Forelimb muscle (tissue), 1 donor: ENCODE measurements around the gene SERGEF. TPM values are rescaled to one million over a fixed set of nuclear protein-coding genes. Genes with fewer than 3 reads are reported as not detected.
A peak's percentile ranks its signal among the peaks of the same experiment; 100 is the strongest.

Experiments used
- DNase-seq: peaks from one replicate; pipeline ENCODE4 v3.0.0-alpha.2; 2013; ENCODE audit warnings: low read depth
- polyA plus RNA-seq: library from polyadenylated mRNA; unstranded; fragments of 120-200 nt; gene quantifications from one replicate; pipeline ENCODE4 v1.2.1, GENCODE V29; 2013; ENCODE audit not compliant: insufficient read length

The SERGEF gene
- 10.4 TPM for polyA plus RNA-seq

GRCh38 chr11:18012906-18013781 lies at the start of gene SERGEF:
Gene SERGEF, minus strand, starts transcription at chr11:18013047. Its CDS starts 37 bp downstream, at chr11:18013010.
- peak; percentile 16 for DNase-seq

- DNase-seq = no peak
Measured at GRCh38 chr11:18061351-18061750, 48.5 kb upstream of the SERGEF start.

GRCh38 chr11:18056561-18057181 lies 43.8 kb upstream of the SERGEF start:
- DNase-seq = no peak

- no peak for DNase-seq
Measured at GRCh38 chr11:18054511-18055103, 41.8 kb upstream of the SERGEF start.

- no peak for DNase-seq
Measured at GRCh38 chr11:18050848-18051247, 38.0 kb upstream of the SERGEF start.

GRCh38 chr11:18046116-18046777 lies 33.4 kb upstream of the SERGEF start, which contains the start of gene TPH1:
Gene TPH1, minus strand, starts transcription at chr11:18046269. Its CDS starts 5,507 bp downstream, at chr11:18040762.
- no peak for DNase-seq

- no peak for DNase-seq
Measured at GRCh38 chr11:18036456-18036855, 23.6 kb upstream of the SERGEF start.

GRCh38 chr11:18027475-18027874 lies 14.6 kb upstream of the SERGEF start:
- DNase-seq = no peak

- no peak for DNase-seq
Measured at GRCh38 chr11:18022419-18022818, 9.6 kb upstream of the SERGEF start.

- no peak for DNase-seq
Measured at GRCh38 chr11:18019650-18020049, 6.8 kb upstream of the SERGEF start.

GRCh38 chr11:18016789-18017188 lies 3.9 kb upstream of the SERGEF start:
- DNase-seq = no peak

GRCh38 chr11:18014876-18015275 lies 2.0 kb upstream of the SERGEF start:
- no peak for DNase-seq

GRCh38 chr11:18013790-18014507 lies 1.1 kb upstream of the SERGEF start:
- DNase-seq = no peak

- no peak for DNase-seq
Measured at GRCh38 chr11:18012122-18012905, 533 bp downstream of the SERGEF start.

GRCh38 chr11:18011633-18012032 lies 1.2 kb downstream of the SERGEF start:
- DNase-seq = no peak

GRCh38 chr11:18010977-18011586 lies 1.8 kb downstream of the SERGEF start:
- no peak for DNase-seq

GRCh38 chr11:18010121-18010670 lies 2.7 kb downstream of the SERGEF start:
- no peak for DNase-seq

- DNase-seq = no peak
Measured at GRCh38 chr11:18005376-18006129, 7.3 kb downstream of the SERGEF start.

GRCh38 chr11:18001191-18001590 lies 11.7 kb downstream of the SERGEF start:
- DNase-seq = no peak
